HG02571 (cell line): ENCODE results near the gene COG6.

ENCODE experiments used
- ATAC-seq: cut with Tn5 transposase; IDR thresholded peaks from one replicate; pipeline ENCODE4 v1.9.1; 2021; ENCODE audit warnings: mild to moderate bottlenecking, moderate library complexity; ENCODE audit not compliant: unreplicated experiment

COG6 gene

DNA sequence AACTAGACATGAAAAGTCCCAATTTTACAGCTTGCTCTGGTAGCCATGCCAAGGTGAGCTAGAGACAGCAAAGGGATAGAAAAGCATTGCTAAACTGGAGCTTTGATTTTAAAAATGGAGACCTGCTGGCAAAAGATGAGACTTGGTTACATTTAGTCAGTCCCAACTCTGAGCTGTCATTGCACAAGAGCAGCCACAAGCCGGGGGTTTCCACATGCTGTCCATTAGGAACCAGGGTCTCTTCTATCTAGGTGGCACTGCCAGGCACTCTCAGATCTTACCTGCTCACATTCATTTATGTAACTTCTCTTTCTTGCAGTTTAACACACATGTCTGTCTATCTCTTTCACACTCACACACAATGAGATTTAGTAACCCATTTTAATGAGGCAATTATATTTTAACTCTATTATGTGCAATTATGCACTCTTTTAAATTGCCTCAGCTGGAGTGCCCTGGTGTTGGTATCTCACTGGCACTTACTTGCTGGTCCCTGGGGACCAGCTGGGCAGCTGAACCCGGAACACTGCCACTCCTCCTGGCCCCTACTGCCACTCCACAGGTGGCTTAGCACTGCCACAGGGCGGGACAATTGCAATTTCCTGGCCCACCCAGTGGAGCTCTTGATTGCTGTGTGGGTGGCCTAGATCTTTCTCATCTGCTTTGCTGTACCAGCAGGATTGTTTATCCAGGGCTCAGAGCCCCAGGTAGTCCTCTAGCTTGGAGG lies 112.5 kb downstream of the COG6 start:
- no peak for ATAC-seq

DNA sequence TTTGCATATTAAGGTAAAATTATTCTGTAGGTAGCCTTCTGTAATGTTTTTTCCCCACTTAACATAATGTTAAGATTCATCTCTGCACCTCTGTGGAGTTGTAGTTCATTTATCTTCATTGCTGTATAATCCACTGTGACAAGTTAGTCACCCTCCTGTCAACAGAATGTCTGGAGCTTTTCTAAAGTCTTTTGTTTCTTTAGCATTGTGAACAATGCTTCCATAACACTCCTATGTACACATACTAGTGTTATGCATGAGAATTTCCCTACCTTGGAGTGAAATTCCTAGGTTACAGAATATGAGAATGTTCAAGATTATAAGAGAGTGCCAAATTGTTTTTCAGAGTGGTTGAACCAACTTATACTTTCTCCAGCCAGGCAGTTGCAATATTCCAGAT lies 113.5 kb downstream of the COG6 start:
- no peak for ATAC-seq

DNA sequence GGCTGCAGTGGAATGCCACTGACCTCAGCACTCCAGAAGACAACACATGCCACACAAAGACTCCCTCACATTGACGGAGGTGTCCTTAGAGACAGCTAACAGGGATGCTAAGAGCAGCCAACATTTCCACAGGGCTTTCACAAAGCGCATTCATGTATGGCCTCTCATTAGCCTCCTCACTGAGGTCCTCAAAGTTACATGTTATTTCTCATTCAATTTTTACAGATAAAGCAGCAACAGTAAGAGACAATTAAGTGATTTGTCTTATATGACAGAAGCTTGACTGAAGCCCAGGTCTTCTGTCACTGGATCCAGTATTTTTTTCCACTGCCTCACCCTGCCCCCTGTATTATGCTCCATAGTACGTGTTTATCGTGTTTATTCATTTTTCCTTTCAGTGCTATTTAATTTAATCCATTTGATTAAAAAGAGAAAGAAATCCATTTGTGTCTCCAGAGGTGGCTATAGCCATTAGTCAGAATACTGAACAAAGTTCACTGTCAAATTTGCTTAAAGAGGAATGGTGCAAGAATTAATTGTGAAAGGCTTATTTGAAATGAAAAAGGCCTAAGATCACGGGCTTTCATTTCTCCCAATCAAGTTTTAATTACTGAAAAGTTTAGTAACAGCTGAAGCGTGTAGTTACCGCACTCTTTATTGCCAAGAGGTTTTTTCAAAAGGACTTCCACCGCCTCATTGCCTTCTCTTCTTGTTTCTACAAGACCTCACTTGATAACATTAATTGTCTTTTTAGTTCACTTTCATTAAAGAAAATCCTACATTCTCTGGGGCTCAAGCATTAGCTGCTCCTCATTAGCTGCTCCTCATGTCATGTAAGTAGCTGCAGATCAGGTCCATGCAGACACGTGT lies 115.0 kb downstream of the COG6 start:
- no peak for ATAC-seq

DNA sequence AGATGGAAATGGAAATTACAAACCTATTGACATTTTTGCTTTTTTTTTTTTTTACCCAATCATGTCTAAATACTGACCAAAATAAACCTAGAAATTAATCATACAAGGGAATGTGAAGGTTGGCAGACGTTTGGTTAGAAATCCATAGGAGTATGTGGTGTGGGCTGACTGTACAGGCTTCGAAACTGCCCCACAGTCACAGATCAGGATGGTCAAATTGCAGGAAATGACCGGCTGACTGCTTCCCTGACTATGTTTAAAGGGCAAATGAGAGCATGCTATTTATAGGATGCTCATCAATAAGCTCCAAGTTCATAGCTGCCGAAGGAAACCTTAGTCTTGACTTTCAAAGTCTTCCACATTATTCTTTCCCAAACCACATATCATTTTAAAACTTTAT lies 118.4 kb downstream of the COG6 start:
- no peak for ATAC-seq

- ATAC-seq: peak; percentile 66
Observed at GRCh38 chr13:39776439-39776838, 121.0 kb downstream of the COG6 start.

DNA sequence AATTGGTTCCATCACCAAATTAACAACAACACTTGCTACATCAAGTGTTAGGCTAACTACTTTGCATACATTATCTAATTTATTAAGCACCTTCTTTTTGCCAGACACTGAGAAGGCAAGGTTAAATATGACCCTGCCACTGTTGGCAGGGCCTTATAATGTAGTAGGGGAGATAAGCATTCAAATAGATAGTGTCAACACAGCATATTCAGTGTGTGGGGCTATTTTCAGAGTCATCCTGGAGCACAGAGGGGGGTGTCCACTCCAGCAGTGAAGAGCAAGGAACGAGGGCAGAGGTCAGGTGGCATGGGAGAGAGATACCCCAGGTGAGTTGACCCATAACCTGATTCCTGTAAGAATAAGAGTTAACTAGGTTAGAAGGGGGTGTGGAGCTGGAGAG lies 121.6 kb downstream of the COG6 start:
- no peak for ATAC-seq

GRCh38 chr13:39777527-39778061 lies 122.1 kb downstream of the COG6 start:
- no peak for ATAC-seq

GRCh38 chr13:39779337-39780265 lies 124.1 kb downstream of the COG6 start:
- no peak for ATAC-seq

DNA sequence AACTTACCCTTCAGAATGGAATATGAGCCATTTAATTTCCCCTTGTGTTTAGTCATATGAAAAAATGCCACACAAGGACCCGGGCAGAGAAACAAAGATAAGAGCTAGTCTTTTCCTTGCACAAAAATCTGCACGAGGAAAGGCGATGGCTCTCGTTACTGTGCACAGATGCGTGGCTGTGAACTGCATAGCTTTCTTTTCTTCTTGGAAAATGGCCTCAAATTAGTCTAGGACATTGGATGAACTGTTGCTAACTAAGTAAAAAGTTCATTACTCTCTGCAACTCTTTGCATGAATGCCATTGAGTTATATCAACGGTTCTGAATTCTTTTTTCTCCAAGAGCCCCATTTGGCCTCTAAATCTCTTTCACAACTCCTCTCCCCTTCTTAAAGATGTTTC lies 125.2 kb downstream of the COG6 start:
- ATAC-seq: no peak

- no peak for ATAC-seq
Observed at GRCh38 chr13:39781381-39781780, 125.9 kb downstream of the COG6 start.

- ATAC-seq: no peak
Observed at GRCh38 chr13:39783051-39783450, 127.6 kb downstream of the COG6 start.

GRCh38 chr13:39784347-39784746 lies 128.9 kb downstream of the COG6 start:
- ATAC-seq: no peak

DNA sequence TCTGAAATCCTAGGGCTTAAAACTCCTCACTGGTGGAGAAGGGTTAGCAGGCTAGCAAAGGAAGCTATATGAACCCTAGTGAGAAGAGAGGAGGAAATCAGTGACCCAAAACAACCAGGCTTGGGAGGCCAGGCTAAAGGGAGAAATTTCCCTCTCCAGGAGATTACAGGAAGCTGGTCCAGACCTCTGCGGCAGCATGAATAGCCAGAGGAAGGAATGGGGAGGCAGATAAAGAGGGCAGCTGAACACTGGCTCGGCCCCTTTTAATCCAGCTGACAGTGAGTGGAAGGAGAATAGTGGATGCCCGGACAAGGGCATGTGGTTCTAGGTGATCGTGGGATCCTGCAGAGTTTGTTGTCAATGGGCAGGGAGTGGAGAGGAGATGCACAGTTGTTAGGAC lies 130.6 kb downstream of the COG6 start:
- ATAC-seq: no peak

DNA sequence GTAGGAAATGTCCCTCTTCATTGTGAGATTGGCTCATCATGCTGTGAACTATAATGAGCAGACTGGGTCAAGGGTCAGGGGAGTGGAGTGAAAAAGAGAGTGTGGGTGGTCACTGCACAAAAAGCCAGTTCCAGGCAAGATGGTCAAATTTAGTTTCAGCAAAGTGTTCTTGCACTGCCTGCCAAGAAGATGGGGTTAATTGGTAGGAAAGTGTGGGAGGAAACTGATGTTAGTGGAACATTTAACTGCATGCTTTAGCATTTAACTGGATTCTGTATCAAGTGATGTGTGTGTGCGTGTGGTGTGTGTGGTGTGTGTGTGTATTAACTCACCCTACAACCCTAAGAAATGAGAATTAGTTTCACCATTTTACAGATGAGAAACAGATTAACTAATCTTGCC lies 131.6 kb downstream of the COG6 start:
- no peak for ATAC-seq

DNA sequence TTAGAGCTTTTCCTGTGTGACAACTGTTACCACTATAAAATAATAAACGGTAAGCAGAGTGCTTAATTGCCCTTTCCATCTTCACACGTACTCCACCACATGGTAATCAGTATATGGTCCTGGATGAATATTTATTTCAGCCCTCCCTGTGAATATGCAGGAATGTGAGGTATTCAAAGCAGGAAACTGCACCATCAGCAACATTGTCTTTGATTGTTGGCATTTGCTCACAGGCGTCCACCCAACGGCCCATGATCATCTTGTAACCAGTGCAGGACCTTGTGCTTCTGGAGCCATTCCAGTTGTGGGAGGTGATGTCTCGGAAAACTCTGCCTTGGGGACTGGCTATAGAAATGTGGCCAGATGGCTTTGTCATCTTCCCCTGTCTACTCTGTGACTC lies 132.6 kb downstream of the COG6 start:
- ATAC-seq: no peak

GRCh38 chr13:39789451-39789850 lies 134.0 kb downstream of the COG6 start:
- no peak for ATAC-seq
